Smooth muscle cell (in vitro differentiated cells): ENCODE measurements around the gene HNRNPL. TPM values are rescaled to one million over a fixed set of nuclear protein-coding genes. Genes with fewer than 3 reads are reported as not detected.

Experiments
- DNase-seq: peaks from one replicate; lab custom pipeline; 2025; ENCODE audit not compliant: unreplicated experiment; lab: John Stamatoyannopoulos, UW
- H2AFZ ChIP-seq: fragments of 200-600 bp; sonication (generic); 2 replicates; pipeline ENCODE4 v1.6.0; 2016; ENCODE audit warnings: antibody characterized with exemption, low read depth, mild to moderate bottlenecking
- H3F3A ChIP-seq: fragments of 200-600 bp; sonication (generic); 2 replicates; pipeline ENCODE4 v1.6.0; 2017; ENCODE audit warnings: antibody characterized with exemption, low read depth
- H3K27ac ChIP-seq: fragments of 200-600 bp; sonication (generic); 2 replicates; pipeline ENCODE4 v1.5.1; 2016; ENCODE audit warnings: low read depth, mild to moderate bottlenecking
- H3K27me3 ChIP-seq: fragments of 200-600 bp; sonication (generic); 2 replicates; pipeline ENCODE4 v1.6.1; 2016; ENCODE audit warnings: low read depth, mild to moderate bottlenecking
- H3K36me3 ChIP-seq: fragments of 200-600 bp; sonication (generic); 2 replicates; pipeline ENCODE4 v1.5.1; 2016; ENCODE audit warnings: low read depth
- H3K4me1 ChIP-seq: fragments of 200-600 bp; sonication (generic); 2 replicates; pipeline ENCODE4 v1.5.1; 2016; ENCODE audit warnings: low read depth
- H3K4me2 ChIP-seq: fragments of 200-600 bp; sonication (generic); 2 replicates; pipeline ENCODE4 v1.6.0; 2016; ENCODE audit warnings: mild to moderate bottlenecking
- H3K4me3 ChIP-seq: fragments of 200-600 bp; sonication (generic); 2 replicates; pipeline ENCODE4 v1.5.1; 2016; ENCODE audit warnings: mild to moderate bottlenecking
- H3K79me2 ChIP-seq: fragments of 200-600 bp; sonication (generic); 2 replicates; pipeline ENCODE4 v1.6.0; 2016; ENCODE audit warnings: low read depth, mild to moderate bottlenecking
- H3K9ac ChIP-seq: fragments of 200-600 bp; sonication (generic); 2 replicates; pipeline ENCODE4 v1.6.0; 2016; ENCODE audit warnings: low read depth
- H3K9me3 ChIP-seq: fragments of 200-600 bp; sonication (generic); replicated peaks from 2 replicates; pipeline ENCODE4 v1.5.1; 2016; ENCODE audit warnings: low read depth
- H4K20me1 ChIP-seq: fragments of 200-600 bp; sonication (generic); 2 replicates; pipeline ENCODE4 v1.6.0; 2016; ENCODE audit warnings: low read depth
- WGBS: methylation state at CpG from one replicate; pipeline ENCODE4 v1.1.7; 2016; ENCODE audit warnings: low lambda C conversion rate; 5-methylcytosine and 5-hydroxymethylcytosine counted together
- polyA plus RNA-seq: library from polyadenylated mRNA; unstranded; fragments of >200 nt; fragmentation: Nextera tagmentation; extraction: Ambion mirVana; gene quantifications from 2 replicates; pipeline ENCODE4 v1.2.1, GENCODE V29; 2016
- total RNA-seq: library from RNA; depleted of rRNA; stranded (reverse); fragments of >200 nt; gene quantifications from 2 replicates; pipeline ENCODE4 v1.2.3, GENCODE V29; 2014
- TF ChIP-seq, protein P1 (sequence below): fragments of 200-600 bp; sonication (generic); IDR thresholded peaks from 2 replicates; pipeline ENCODE4 v1.5.1; 2017; ENCODE audit warnings: borderline replicate concordance, mild to moderate bottlenecking, antibody characterized with exemption; ENCODE audit not compliant: insufficient read depth, poor library complexity, severe bottlenecking

Gene HNRNPL
- total and polyA plus RNA-seq, 2 experiments from 2014 or later = 158 to 174 TPM

DNA sequence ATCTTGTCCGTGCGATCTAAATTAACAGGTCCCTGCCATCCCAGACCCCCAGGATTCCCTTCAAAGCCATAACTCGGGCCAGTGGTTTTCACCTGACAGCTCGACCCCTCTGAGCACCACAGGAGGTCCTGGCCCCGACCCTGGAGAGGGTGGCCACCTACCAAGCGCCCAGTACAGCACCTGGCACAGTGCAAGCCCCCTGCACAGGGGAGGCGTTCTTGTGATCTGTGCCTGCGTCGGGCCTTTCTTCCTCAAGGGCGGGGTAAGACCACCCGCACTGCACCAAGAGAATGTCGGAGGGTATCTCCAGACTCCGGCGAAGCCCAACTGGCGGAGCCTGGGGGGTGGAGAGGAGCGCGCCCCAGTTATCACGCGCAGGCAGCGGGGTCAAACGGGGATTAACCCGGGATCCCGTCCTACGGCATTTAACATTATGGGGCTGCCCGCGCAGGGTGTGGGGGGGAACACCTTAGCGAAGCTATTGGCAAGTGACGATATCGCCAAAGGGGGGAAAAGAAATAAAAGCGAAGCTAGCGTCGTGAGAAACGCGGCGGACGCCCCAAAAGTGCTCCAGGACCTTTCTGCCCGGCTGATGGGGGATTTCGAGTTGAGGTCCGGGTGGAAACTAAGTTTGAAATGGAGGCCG is 1.3 kb upstream of the HNRNPL start:
- no peak for DNase-seq

DNA sequence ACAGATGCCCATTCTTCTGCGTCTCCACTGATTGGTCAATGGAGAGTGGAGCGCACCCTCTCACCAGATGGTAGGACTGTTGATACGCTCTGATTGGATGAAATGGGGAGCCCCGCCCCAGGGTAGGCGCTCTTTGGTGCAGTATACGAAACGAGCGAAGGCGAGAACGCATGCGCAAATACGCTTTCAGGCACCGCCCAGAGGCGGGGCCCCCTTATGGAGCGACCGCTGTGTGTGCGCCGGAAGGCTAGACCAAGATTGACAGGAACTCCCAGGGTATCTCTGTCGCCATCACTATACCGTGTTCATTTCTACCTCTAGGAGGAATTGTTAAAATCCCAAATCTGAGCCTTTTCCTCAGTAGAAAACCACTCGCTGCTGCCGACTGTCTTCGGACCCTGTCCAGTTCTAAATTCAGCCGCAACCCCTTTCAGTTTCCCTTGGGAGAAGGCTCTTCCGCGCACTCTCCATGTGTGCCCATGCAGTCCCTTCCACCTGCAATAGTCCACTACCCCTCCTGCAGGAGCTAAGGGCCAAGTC is 720 bp upstream of the HNRNPL start:
- no peaks in the 10 kb centered on the region for H3K27me3 ChIP-seq
- peaks cover 37% of the 10 kb centered on the region for H4K20me1 ChIP-seq
- peaks cover 12% of the 10 kb centered on the region for H3F3A ChIP-seq
- H3K9me3 ChIP-seq = no peaks in the 10 kb centered on the region
- H3K27ac ChIP-seq = peak overlapping the region; percentile 93
- peak overlapping the region; percentile 52 for H3K4me3 ChIP-seq
- H3K4me1 ChIP-seq = peaks cover 16% of the 10 kb centered on the region
- H2AFZ ChIP-seq = no peak overlapping the region
- DNase-seq = peak; percentile 99
- peak overlapping the region; percentile 85 for H3K4me2 ChIP-seq
- TF ChIP-seq, protein P1, sequence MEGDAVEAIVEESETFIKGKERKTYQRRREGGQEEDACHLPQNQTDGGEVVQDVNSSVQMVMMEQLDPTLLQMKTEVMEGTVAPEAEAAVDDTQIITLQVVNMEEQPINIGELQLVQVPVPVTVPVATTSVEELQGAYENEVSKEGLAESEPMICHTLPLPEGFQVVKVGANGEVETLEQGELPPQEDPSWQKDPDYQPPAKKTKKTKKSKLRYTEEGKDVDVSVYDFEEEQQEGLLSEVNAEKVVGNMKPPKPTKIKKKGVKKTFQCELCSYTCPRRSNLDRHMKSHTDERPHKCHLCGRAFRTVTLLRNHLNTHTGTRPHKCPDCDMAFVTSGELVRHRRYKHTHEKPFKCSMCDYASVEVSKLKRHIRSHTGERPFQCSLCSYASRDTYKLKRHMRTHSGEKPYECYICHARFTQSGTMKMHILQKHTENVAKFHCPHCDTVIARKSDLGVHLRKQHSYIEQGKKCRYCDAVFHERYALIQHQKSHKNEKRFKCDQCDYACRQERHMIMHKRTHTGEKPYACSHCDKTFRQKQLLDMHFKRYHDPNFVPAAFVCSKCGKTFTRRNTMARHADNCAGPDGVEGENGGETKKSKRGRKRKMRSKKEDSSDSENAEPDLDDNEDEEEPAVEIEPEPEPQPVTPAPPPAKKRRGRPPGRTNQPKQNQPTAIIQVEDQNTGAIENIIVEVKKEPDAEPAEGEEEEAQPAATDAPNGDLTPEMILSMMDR = no peak
- 1% methylated on average over 26 of the region's 26 CpGs for whole genome bisulfite sequencing
- H3K79me2 ChIP-seq = peaks cover 35% of the 10 kb centered on the region
- peak overlapping the region; percentile 72 for H3K9ac ChIP-seq
- peaks cover 11% of the 10 kb centered on the region for H3K36me3 ChIP-seq

More for the DNA sequence above, 1.3 kb upstream of the HNRNPL start:
- Histone ChIP-seq H3K79me2 (peaks cover 29% of the 10 kb centered on the region), H2AFZ (no peak overlapping the region), H4K20me1 (peaks cover 31% of the 10 kb centered on the region), H3F3A (peaks cover 10% of the 10 kb centered on the region), H3K4me3 (peak overlapping the region; percentile 52), H3K9me3 (no peaks in the 10 kb centered on the region), H3K9ac (peak overlapping the region; percentile 72), H3K27me3 (no peaks in the 10 kb centered on the region), H3K36me3 (peaks cover 8% of the 10 kb centered on the region), H3K4me1 (peaks cover 16% of the 10 kb centered on the region), H3K4me2 (peak overlapping the region; percentile 85), H3K27ac (peak overlapping the region; percentile 93)
- TF ChIP-seq, protein P1 = no peak
- 34% methylated on average over 40 of the region's 40 CpGs for WGBS

DNA sequence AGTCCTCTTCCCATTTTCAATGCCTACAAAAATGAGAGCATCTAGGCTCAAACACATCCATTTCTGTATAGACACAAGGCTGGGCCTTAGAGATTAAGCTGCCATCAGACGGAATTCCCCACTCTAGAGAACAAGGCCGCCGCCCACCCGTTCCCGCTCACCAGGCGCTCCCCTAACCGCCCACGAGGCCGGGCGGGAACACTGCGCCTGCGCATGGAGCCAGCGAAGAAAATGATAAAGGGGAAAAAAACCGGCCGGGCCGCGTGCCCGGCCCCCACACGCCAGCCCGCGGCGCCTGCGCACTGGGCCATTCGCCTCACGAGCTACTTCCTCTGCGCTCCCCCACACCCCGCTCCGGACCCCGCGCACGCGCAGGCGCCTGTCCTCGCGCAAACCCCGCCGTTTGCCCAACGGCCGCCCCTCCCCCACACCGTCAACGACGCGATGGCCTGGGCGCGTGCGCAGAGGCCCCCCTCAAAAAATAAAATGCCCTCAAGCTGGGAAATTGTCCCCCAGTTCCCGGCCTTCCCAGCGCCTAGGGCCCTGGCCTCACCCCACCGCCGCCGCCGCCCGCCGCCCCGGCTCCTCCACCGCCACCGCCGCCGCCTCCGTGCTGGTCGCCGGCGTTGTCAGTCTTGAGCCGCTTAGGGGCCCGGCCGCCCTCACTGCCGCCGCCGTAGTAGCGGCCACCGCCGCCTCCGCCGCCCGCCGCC is 483 bp downstream of the HNRNPL start:
- H3K4me3 ChIP-seq = peak overlapping the region; percentile 98
- peak overlapping the region; percentile 100 for H3K27ac ChIP-seq
- peaks cover 47% of the 10 kb centered on the region for H3K79me2 ChIP-seq
- peak overlapping the region; percentile 95 for H3K4me2 ChIP-seq
- no peaks in the 10 kb centered on the region for H3K27me3 ChIP-seq
- WGBS = 0% methylated on average over 36 of the region's 76 CpGs
- peak; percentile 96 for DNase-seq
- no peak overlapping the region for H2AFZ ChIP-seq
- peaks cover 21% of the 10 kb centered on the region for H3K36me3 ChIP-seq
- peak overlapping the region; percentile 99 for H3K9ac ChIP-seq
- H3F3A ChIP-seq = peaks cover 21% of the 10 kb centered on the region
- TF ChIP-seq, protein P1 = no peak
- H4K20me1 ChIP-seq = peaks cover 49% of the 10 kb centered on the region
- H3K4me1 ChIP-seq = peaks cover 16% of the 10 kb centered on the region
- H3K9me3 ChIP-seq = no peaks in the 10 kb centered on the region
